ENCODE data around the gene TSLP. TPM values are rescaled to one million over a fixed set of nuclear protein-coding genes. Genes with fewer than 3 reads are reported as not detected.

The TSLP gene
- total and polyA plus RNA-seq, 2 of the 4 experiments (the other 2 are of a cell fraction), result 0.54 to 1.6 TPM

GRCh38 chr5:111074244-111074643, 2.7 kb downstream of the TSLP start:
- Histone ChIP-seq H3K14ac (replicated peaks; ENCODE audit: low read depth, low read length) (peak overlapping the region; percentile 10; the same call in 1 of the 2 replicates), H3K9ac (ENCODE audit: low read depth, low read length) (no peak overlapping the region; the same call in 1 of the 2 replicates), H3K4me1 (ENCODE audit: control insufficient read depth, insufficient read depth, low read length) (peaks cover 12% of the 10 kb centered on the region), H2BK15ac (ENCODE audit: low read depth, low read length) (no peak overlapping the region; the same call in 2 of the 3 replicates), H2BK120ac (ENCODE audit: low read depth, low read length) (no peak overlapping the region), H3K9me3 (ENCODE audit: control insufficient read depth, insufficient read depth, low read length) (no peaks in the 10 kb centered on the region), H4K8ac (ENCODE audit: low read depth in 2 of 2, low read length in 2 of 2) (no peak overlapping the region), H3K27ac (ENCODE audit: insufficient read depth, low read length) (no peak overlapping the region), H3K56ac (ENCODE audit: extremely low read depth, insufficient read depth, low read length) (no peak overlapping the region), H3K4me2 (ENCODE audit: low read depth, low read length) (peak overlapping the region; percentile 89), H3K9me1 (ENCODE audit: insufficient read depth, low read length) (peaks cover 5% of the 10 kb centered on the region; the same call in 1 of the 2 replicates), H4K91ac (ENCODE audit: insufficient read depth, low read depth, low read length) (no peak overlapping the region), H3K27me3 (ENCODE audit: control insufficient read depth, insufficient read depth, low read length) (no peaks in the 10 kb centered on the region), H2BK5ac (ENCODE audit: low read depth, low read length, poor library complexity, severe bottlenecking) (no peak overlapping the region), H3K36me3 (ENCODE audit: control insufficient read depth, insufficient read depth, low read length) (no peaks in the 10 kb centered on the region), H3K4ac (ENCODE audit: low read depth, low read length) (peak overlapping the region; percentile 43; the same call in 1 of the 2 replicates), H2AK5ac (ENCODE audit: low read depth, low read length) (no peak overlapping the region), H2BK20ac (ENCODE audit: low read depth, low read length) (peak overlapping the region; percentile 33; the same call in 1 of the 2 replicates), H4K5ac (ENCODE audit: low read depth, low read length) (no peak overlapping the region), H2AFZ (replicated peaks; ENCODE audit: low read length, poor library complexity) (no peak overlapping the region), H3K4me3 (ENCODE audit: insufficient read depth, low read depth, low read length) (peak overlapping the region; percentile 53; the same call in 1 of the 2 replicates), H3K23ac (ENCODE audit: low read depth, low read length) (peak overlapping the region; percentile 13; the same call in 1 of the 2 replicates), H3K79me1 (ENCODE audit: low read depth in 1 of 2, low read length in 2 of 2) (peaks cover 4% of the 10 kb centered on the region in 2 experiments; a peak in 1 of 4 replicates), H2AK9ac (replicated peaks; ENCODE audit: low read depth, low read length, poor library complexity) (no peak overlapping the region), H4K20me1 (ENCODE audit: insufficient read depth, low read length) (no peaks in the 10 kb centered on the region), H3K18ac (ENCODE audit: low read depth, low read length) (peak overlapping the region; percentile 16)
- TF ChIP-seq RAD21 (IDR thresholded peaks at IDR 0.05; ENCODE audit: low read length) (no peak), NFE2L2 (IDR thresholded peaks at IDR 0.05; ENCODE audit: low read depth, low read length) (no peak), BHLHE40 (IDR thresholded peaks at IDR 0.05; ENCODE audit: low read depth, low read length) (no peak), RCOR1 (IDR thresholded peaks at IDR 0.05; ENCODE audit: insufficient replicate concordance, low read length) (no peak), USF2 (IDR thresholded peaks at IDR 0.05; ENCODE audit: low read depth, low read length) (no peak), POLR2A (IDR thresholded peaks at IDR 0.05; ENCODE audit: low read depth, low read length) (no peak), MAFK (IDR thresholded peaks at IDR 0.05; ENCODE audit: low read depth, low read length) (no peak), MXI1 (IDR thresholded peaks at IDR 0.05; ENCODE audit: borderline replicate concordance, low read depth, low read length) (no peak), CEBPB (IDR thresholded peaks at IDR 0.05; ENCODE audit: low read depth, low read length) (no peak), FOS (IDR thresholded peaks at IDR 0.05; ENCODE audit: low read depth, low read length) (no peak), CHD1 (IDR thresholded peaks at IDR 0.05; ENCODE audit: low read depth, low read length) (no peak), CTCF (conservative IDR thresholded peaks at IDR 0.05; ENCODE audit: low read depth, low read length) (no peak)
- CTCF ChIA-PET, result no interaction called here
- POLR2A ChIA-PET (ENCODE audit: unreplicated experiment), result no interaction called here
- WGBS, 2 experiments (ENCODE audit: extremely low coverage in 2 of 2, insufficient read length in 1 of 2), result 67% methylated on average over 1 of the region's 2 CpGs; no CpG with 5 or more reads in 1 of the 2 experiments
- ATAC-seq (ENCODE audit: low read depth) (no peak), DNase-seq (no peak)
- intact Hi-C loops (cut with micrococcal nuclease), result loop anchor here (2.0 to 5.0 kb wide), 3 partner anchors 19 to 172 kb away; partner anchors contain the start of gene WDR36
- in situ Hi-C loops (cut with MboI; ENCODE audit: low sequenced_read_pairs), result no loop called here
- dilution Hi-C loops (cut with HindIII; ENCODE audit: low sequenced_read_pairs, unreplicated experiment), result no loop called here
- no TSS peak for BruUV-seq (replicated peaks)
